SK-N-SH (cell line): ENCODE data around the gene ICOSLG. TPM values are rescaled to one million over a fixed set of nuclear protein-coding genes. Genes with fewer than 3 reads are reported as not detected.
"Not testable (repeated sequence)": the region's sequence is repeated elsewhere in the genome, so short reads cannot be mapped to it uniquely, and the experiment has no call there.

Experiments used
- CTCF ChIA-PET: fragments of 300-600, 350-600 bp; formaldehyde crosslinking; extraction: SDS; loops from one replicate; lab custom pipeline; 2021; lab: Yijun Ruan, JAX
- POLR2A ChIA-PET: fragments of 350-600 bp; sonication (Branson Sonifier 250); formaldehyde crosslinking; extraction: SDS; loops from one replicate; lab custom pipeline; 2020; ENCODE audit warnings: antibody characterized with exemption, inconsistent platforms; lab: Yijun Ruan, JAX
- DNase-seq: peaks from one replicate; pipeline ENCODE4 v3.0.0; 2012
- H2AFZ ChIP-seq: fragments of 200-600 bp; sonication (generic); 2 replicates; pipeline ENCODE4 v1.8.1; 2016; ENCODE audit warnings: antibody characterized with exemption, mild to moderate bottlenecking, low read depth
- H3F3A ChIP-seq: fragments of 200-600 bp; sonication (generic); replicated peaks from 2 replicates; pipeline ENCODE3; 2016; ENCODE audit warnings: antibody characterized with exemption, mild to moderate bottlenecking; ENCODE audit not compliant: insufficient read depth
- H3K27ac ChIP-seq, 2 experiments: fragments of 200-500 bp in 1 of 2; fragments of 200-600 bp in 1 of 2; sonication (Bioruptor generic) in 1 of 2; sonication (generic), shearing (Covaris generic) in 1 of 2; 2 replicates each; pipeline versions ENCODE4 v1.5.1 to v1.6.1; 2014 to 2016; ENCODE audit warnings: low read depth in 2 of 2, inconsistent platforms in 1 of 2, low read length in 1 of 2, mild to moderate bottlenecking in 1 of 2, mixed read lengths in 1 of 2
- H3K27me3 ChIP-seq: fragments of 200-600 bp; sonication (generic), shearing (Covaris generic); 2 replicates; pipeline ENCODE4 v1.6.1; 2016; ENCODE audit warnings: mixed run types; ENCODE audit not compliant: insufficient read depth
- H3K36me3 ChIP-seq, 2 experiments: fragments of 200-500 bp in 1 of 2; fragments of 200-600 bp in 1 of 2; sonication (Bioruptor generic) in 1 of 2; sonication (generic) in 1 of 2; replicated peaks in 1 of 2; 2 replicates each; pipeline versions ENCODE3 to v1.5.1; 2014 to 2016; ENCODE audit warnings: low read length in 1 of 2, mild to moderate bottlenecking in 1 of 2; ENCODE audit not compliant: insufficient read depth in 2 of 2, control insufficient read depth in 1 of 2
- H3K4me1 ChIP-seq, 2 experiments: fragments of 200-500 bp in 1 of 2; fragments of 200-600 bp in 1 of 2; sonication (Bioruptor generic) in 1 of 2; sonication (generic), shearing (Covaris generic) in 1 of 2; 2 replicates each; pipeline versions ENCODE4 v1.5.1 to v1.6.1; 2014 to 2016; ENCODE audit warnings: low read depth in 1 of 2, low read length in 1 of 2, mixed run types in 1 of 2; ENCODE audit not compliant: insufficient read depth in 2 of 2, control insufficient read depth in 1 of 2
- H3K4me2 ChIP-seq: fragments of 200-600 bp; sonication (generic), shearing (Covaris generic); 2 replicates; pipeline ENCODE4 v1.6.1; 2017; ENCODE audit warnings: mixed run types
- H3K4me3 ChIP-seq, 2 experiments: fragments of 200-500 bp in 1 of 2; fragments of 200-600 bp in 1 of 2; sonication (Bioruptor generic) in 1 of 2; sonication (generic), shearing (Covaris generic) in 1 of 2; 2 replicates each; pipeline versions ENCODE4 v1.5.1 to v1.8.1; 2014 to 2016; ENCODE audit warnings: low read depth in 2 of 2, inconsistent platforms in 1 of 2, low read length in 1 of 2, mild to moderate bottlenecking in 1 of 2, mixed read lengths in 1 of 2, moderate library complexity in 1 of 2
- H3K79me2 ChIP-seq: fragments of 200-600 bp; sonication (generic); 2 replicates; pipeline ENCODE4 v1.8.1; 2017; ENCODE audit warnings: mild to moderate bottlenecking; ENCODE audit not compliant: insufficient read depth
- H3K9ac ChIP-seq: fragments of 200-600 bp; sonication (generic); 2 replicates; pipeline ENCODE4 v1.6.1; 2017; ENCODE audit warnings: mixed run types
- H3K9me2 ChIP-seq: fragments of 200-600 bp; sonication (generic); 2 replicates; pipeline ENCODE4 v1.6.1; 2017; ENCODE audit warnings: mixed run types
- H3K9me3 ChIP-seq: fragments of 200-600 bp; sonication (generic); 2 replicates; pipeline ENCODE4 v1.6.1; 2017; ENCODE audit warnings: mixed run types, mild to moderate bottlenecking, moderate library complexity
- H4K20me1 ChIP-seq: fragments of 200-600 bp; sonication (generic); 2 replicates; pipeline ENCODE4 v1.6.1; 2017; ENCODE audit warnings: mild to moderate bottlenecking, mixed run types; ENCODE audit not compliant: insufficient read depth
- ELF1 ChIP-seq: IDR thresholded peaks from 2 replicates; pipeline ENCODE4 v1.4.0; 2012
- FOSL2 ChIP-seq: IDR thresholded peaks from 2 replicates; pipeline ENCODE4 v1.4.0; 2012; ENCODE audit warnings: low read depth, mild to moderate bottlenecking, moderate library complexity, borderline replicate concordance
- GABPA ChIP-seq: IDR thresholded peaks from 2 replicates; pipeline ENCODE4 v1.4.0; 2012; ENCODE audit warnings: low read depth, mild to moderate bottlenecking
- MEF2A ChIP-seq: IDR thresholded peaks from 2 replicates; pipeline ENCODE4 v1.4.0; 2012; ENCODE audit warnings: low read depth, borderline replicate concordance
- NRF1 ChIP-seq: IDR thresholded peaks from 2 replicates; pipeline ENCODE4 v1.6.1; 2012; ENCODE audit warnings: low read depth, mild to moderate bottlenecking, low read length
- POLR2AphosphoS5 ChIP-seq: IDR thresholded peaks from 2 replicates; pipeline ENCODE4 v1.6.1; 2012; ENCODE audit warnings: low read depth, low read length
- RXRA ChIP-seq: IDR thresholded peaks from 2 replicates; pipeline ENCODE4 v1.4.0; 2012; ENCODE audit warnings: low read depth, mild to moderate bottlenecking, borderline replicate concordance
- TCF12 ChIP-seq: IDR thresholded peaks from 2 replicates; pipeline ENCODE4 v1.4.0; 2012
- WGBS: methylation state at CpG from one replicate; pipeline ENCODE4 v1.1.6; 2017; ENCODE audit warnings: low lambda C conversion rate; 5-methylcytosine and 5-hydroxymethylcytosine counted together
- polyA plus RNA-seq, 3 experiments: library from polyadenylated mRNA; depleted of rRNA; stranded (reverse); fragments of >200 nt; gene quantifications; 2 replicates each; pipeline ENCODE4 v1.2.3, GENCODE V29; 2012

The ICOSLG gene
- 0.43 and 0.52 TPM in 2 replicates for polyA plus RNA-seq (2012; rRNA removed)
- polyA plus RNA-seq (2012; cell fraction: cytosol; rRNA removed): 0.14 and 0.37 TPM in 2 replicates
- 0.64 and 2.8 TPM in 2 replicates for polyA plus RNA-seq (2012; cell fraction: nucleus; rRNA removed)

GRCh38 chr21:44240842-44241241 is at the start of gene ICOSLG:
Gene ICOSLG, minus strand, starts transcription at chr21:44240943. Its CDS starts 126 bp downstream, at chr21:44240817.
- H3K9me2 ChIP-seq, H3K9ac ChIP-seq, H3K4me2 ChIP-seq, DNase-seq, H2AFZ ChIP-seq, H3K4me1 ChIP-seq, POLR2A ChIA-PET, H3K79me2 ChIP-seq, H3K36me3 ChIP-seq, H3K27me3 ChIP-seq, H3F3A ChIP-seq, H3K9me3 ChIP-seq, H3K4me3 ChIP-seq, CTCF ChIA-PET, H3K27ac ChIP-seq, H4K20me1 ChIP-seq: not testable (repeated sequence)
- WGBS: no CpG with 5 or more reads among the region's 53 CpGs

GRCh38 chr21:44289381-44290010 is 48.8 kb upstream of the ICOSLG start:
- no peaks in the 10 kb centered on the region for H4K20me1 ChIP-seq
- H3K9me2 ChIP-seq: no peaks in the 10 kb centered on the region
- H3F3A ChIP-seq: no peaks in the 10 kb centered on the region
- no peak overlapping the region for H3K9ac ChIP-seq
- no peaks in the 10 kb centered on the region for H3K4me1 ChIP-seq
- CTCF ChIA-PET: interaction anchor here (3.2 kb wide), 1 partner anchor 9 kb away, joined by 21 read pairs; no protein-coding TSS in a partner anchor
- H3K4me2 ChIP-seq: no peak overlapping the region
- H3K27me3 ChIP-seq: no peaks in the 10 kb centered on the region
- H3K4me3 ChIP-seq: no peak overlapping the region
- TF ChIP-seq MEF2A: no peak
- TF ChIP-seq TCF12: no peak
- TF ChIP-seq RXRA: no peak
- TF ChIP-seq NRF1: no peak
- TF ChIP-seq, all 33 proteins: peak for 0
- H3K79me2 ChIP-seq: no peaks in the 10 kb centered on the region
- no peaks in the 10 kb centered on the region for H3K9me3 ChIP-seq
- H3K36me3 ChIP-seq: no peaks in the 10 kb centered on the region
- no peak overlapping the region for H3K27ac ChIP-seq
- H2AFZ ChIP-seq: no peak overlapping the region
- POLR2A ChIA-PET: no interaction called here
- 53% methylated on average over 10 of the region's 24 CpGs for WGBS
- no peak for DNase-seq

GRCh38 chr21:44288251-44289110 is 47.7 kb upstream of the ICOSLG start:
- Histone ChIP-seq H3F3A (no peaks in the 10 kb centered on the region), H3K9me2 (no peaks in the 10 kb centered on the region), H3K4me1 (no peaks in the 10 kb centered on the region), H3K4me3 (no peak overlapping the region), H3K27ac (no peak overlapping the region), H3K79me2 (no peaks in the 10 kb centered on the region), H3K27me3 (no peaks in the 10 kb centered on the region), H3K9me3 (no peaks in the 10 kb centered on the region), H3K9ac (no peak overlapping the region), H3K36me3 (no peaks in the 10 kb centered on the region), H4K20me1 (no peaks in the 10 kb centered on the region), H2AFZ (no peak overlapping the region), H3K4me2 (no peak overlapping the region)
- TF ChIP-seq ELF1: no peak
- TF ChIP-seq POLR2AphosphoS5: no peak
- TF ChIP-seq FOSL2: no peak
- no peak for TF ChIP-seq NRF1
- TF ChIP-seq GABPA: no peak
- ChIA-PET CTCF (interaction anchor here (3.2 kb wide), 1 partner anchor 10 kb away, joined by 21 read pairs; no protein-coding TSS in a partner anchor), POLR2A (no interaction called here)
- no peak for DNase-seq
- 67% methylated on average over 8 of the region's 23 CpGs for WGBS
